NT2/D1 (cell line): ENCODE data around the gene MBNL2.

Experiments
- DNase-seq: peaks from one replicate; pipeline ENCODE4 v3.0.0-alpha.2; 2011; ENCODE audit warnings: low read depth, low spot score
- H3K27me3 ChIP-seq: 2 replicates; pipeline ENCODE4 v1.6.0; 2011; ENCODE audit warnings: mild to moderate bottlenecking; ENCODE audit not compliant: insufficient read length, insufficient read depth
- H3K36me3 ChIP-seq: 2 replicates; pipeline ENCODE4 v1.6.1; 2011; ENCODE audit warnings: mild to moderate bottlenecking, low read length, mixed read lengths; ENCODE audit not compliant: insufficient read depth, insufficient read length
- H3K4me1 ChIP-seq: 2 replicates; pipeline ENCODE4 v1.5.1; 2011; ENCODE audit not compliant: insufficient read depth, insufficient read length
- H3K4me3 ChIP-seq: 2 replicates; pipeline ENCODE4 v1.5.1; 2011; ENCODE audit warnings: low read depth; ENCODE audit not compliant: insufficient read length
- H3K9ac ChIP-seq: 2 replicates; pipeline ENCODE4 v1.6.0; 2011; ENCODE audit warnings: low read depth; ENCODE audit not compliant: insufficient read length
- H3K9me3 ChIP-seq: 2 replicates; pipeline ENCODE4 v1.5.1; 2011; ENCODE audit warnings: mild to moderate bottlenecking, low read length; ENCODE audit not compliant: insufficient read depth
- SUZ12 ChIP-seq: IDR thresholded peaks from 2 replicates; pipeline ENCODE4 v1.6.1; 2011; ENCODE audit not compliant: insufficient read length, insufficient read depth; ENCODE audit errors: extremely low read depth
- YY1 ChIP-seq: IDR thresholded peaks from 2 replicates; pipeline ENCODE4 v1.6.1; 2011; ENCODE audit not compliant: insufficient read length, insufficient read depth
- ZNF274 ChIP-seq: IDR thresholded peaks from 2 replicates; pipeline ENCODE4 v1.6.1; 2011; ENCODE audit warnings: mild to moderate bottlenecking, low read depth, low read length

The MBNL2 gene

GRCh38 chr13:97387890-97388289, 165.8 kb downstream of the MBNL2 start:
- no peak for DNase-seq
- no peak overlapping the region for H3K9ac ChIP-seq
- no peak overlapping the region for H3K4me3 ChIP-seq
- TF ChIP-seq YY1 (no peak), ZNF274 (no peak), SUZ12 (no peak)
- no peaks in the 10 kb centered on the region for H3K27me3 ChIP-seq
- no peaks in the 10 kb centered on the region for H3K36me3 ChIP-seq
- H3K4me1 ChIP-seq = no peaks in the 10 kb centered on the region
- no peaks in the 10 kb centered on the region for H3K9me3 ChIP-seq

- H3K4me1 ChIP-seq = no peaks in the 10 kb centered on the region
- H3K9ac ChIP-seq = no peak overlapping the region
- H3K9me3 ChIP-seq = no peaks in the 10 kb centered on the region
- no peak for DNase-seq
- H3K36me3 ChIP-seq = no peaks in the 10 kb centered on the region
- no peaks in the 10 kb centered on the region for H3K27me3 ChIP-seq
- no peak for TF ChIP-seq ZNF274
- no peak for TF ChIP-seq SUZ12
- TF ChIP-seq YY1 = no peak
- H3K4me3 ChIP-seq = no peak overlapping the region
These were observed 166.2 kb downstream of the MBNL2 start for GRCh38 chr13:97388373-97388772.

GRCh38 chr13:97390941-97391600, 168.9 kb downstream of the MBNL2 start:
- Histone ChIP-seq H3K9me3 (no peaks in the 10 kb centered on the region), H3K4me1 (no peaks in the 10 kb centered on the region)
- TF ChIP-seq YY1 = no peak
- TF ChIP-seq ZNF274 = no peak

GRCh38 chr13:97392020-97392419, 169.9 kb downstream of the MBNL2 start:
- DNase-seq = no peak

More at GRCh38 chr13:97390941-97391600, 168.9 kb downstream of the MBNL2 start:
- DNase-seq = no peak
- H3K4me3 ChIP-seq = no peak overlapping the region
- H3K9ac ChIP-seq = no peak overlapping the region
- H3K36me3 ChIP-seq = no peaks in the 10 kb centered on the region
- H3K27me3 ChIP-seq = no peaks in the 10 kb centered on the region

GRCh38 chr13:97394542-97394941, 172.4 kb downstream of the MBNL2 start:
- no peaks in the 10 kb centered on the region for H3K36me3 ChIP-seq
- no peaks in the 10 kb centered on the region for H3K4me1 ChIP-seq
- H3K9me3 ChIP-seq = no peaks in the 10 kb centered on the region
- H3K9ac ChIP-seq = no peak overlapping the region
- H3K27me3 ChIP-seq = no peaks in the 10 kb centered on the region
- H3K4me3 ChIP-seq = no peak overlapping the region
- no peak for DNase-seq
- TF ChIP-seq YY1 = no peak
- no peak for TF ChIP-seq ZNF274
- no peak for TF ChIP-seq SUZ12

More at GRCh38 chr13:97392020-97392419, 169.9 kb downstream of the MBNL2 start:
- TF ChIP-seq YY1 (no peak), SUZ12 (no peak), ZNF274 (no peak)
- H3K4me3 ChIP-seq = no peak overlapping the region
- no peaks in the 10 kb centered on the region for H3K9me3 ChIP-seq
- no peak overlapping the region for H3K9ac ChIP-seq
- no peaks in the 10 kb centered on the region for H3K4me1 ChIP-seq
- no peaks in the 10 kb centered on the region for H3K27me3 ChIP-seq
- H3K36me3 ChIP-seq = no peaks in the 10 kb centered on the region

- no peak overlapping the region for H3K9ac ChIP-seq
- no peak for TF ChIP-seq ZNF274
- TF ChIP-seq SUZ12 = no peak
- no peak for TF ChIP-seq YY1
- H3K27me3 ChIP-seq = no peaks in the 10 kb centered on the region
- H3K36me3 ChIP-seq = no peaks in the 10 kb centered on the region
- DNase-seq = no peak
- no peaks in the 10 kb centered on the region for H3K4me1 ChIP-seq
- no peaks in the 10 kb centered on the region for H3K9me3 ChIP-seq
- no peak overlapping the region for H3K4me3 ChIP-seq
These were observed 173.5 kb downstream of the MBNL2 start for GRCh38 chr13:97395447-97396136.

- TF ChIP-seq SUZ12 (no peak), YY1 (no peak), ZNF274 (no peak)
- no peaks in the 10 kb centered on the region for H3K9me3 ChIP-seq
- H3K36me3 ChIP-seq = no peaks in the 10 kb centered on the region
- H3K9ac ChIP-seq = no peak overlapping the region
- no peaks in the 10 kb centered on the region for H3K4me1 ChIP-seq
- H3K27me3 ChIP-seq = no peaks in the 10 kb centered on the region
- DNase-seq = no peak
- H3K4me3 ChIP-seq = no peak overlapping the region
These were observed 175.1 kb downstream of the MBNL2 start for GRCh38 chr13:97397267-97397666.
